Endodermal cell (in vitro differentiated cells): ENCODE data around the gene ATAD1. TPM values are rescaled to one million over a fixed set of nuclear protein-coding genes. Genes with fewer than 3 reads are reported as not detected.
"Not testable (repeated sequence)": the region's sequence is repeated elsewhere in the genome, so short reads cannot be mapped to it uniquely, and the experiment has no call there.

Source experiments
- DNase-seq: peaks from one replicate; pipeline ENCODE4 v3.0.0-alpha.2; 2017
- H3K27ac ChIP-seq: 2 replicates; pipeline ENCODE4 v1.5.1; 2013; ENCODE audit warnings: mild to moderate bottlenecking, low read depth, low read length, moderate library complexity
- H3K27me3 ChIP-seq: 2 replicates; pipeline ENCODE4 v1.6.1; 2013; ENCODE audit warnings: mild to moderate bottlenecking, low read length, moderate library complexity; ENCODE audit not compliant: insufficient read depth, control insufficient read depth, poor library complexity, severe bottlenecking
- H3K36me3 ChIP-seq: 2 replicates; pipeline ENCODE4 v1.7.0; 2013; ENCODE audit warnings: mild to moderate bottlenecking, low read length, moderate library complexity; ENCODE audit not compliant: control insufficient read depth, insufficient read depth
- H3K4me1 ChIP-seq: one replicate; pipeline ENCODE4 v1.7.0; 2013; ENCODE audit warnings: low read length; ENCODE audit not compliant: control insufficient read depth, insufficient read depth
- H3K4me3 ChIP-seq: 2 replicates; pipeline ENCODE4 v1.5.1; 2013; ENCODE audit warnings: mild to moderate bottlenecking, low read length, moderate library complexity
- H3K9ac ChIP-seq: 2 replicates; pipeline ENCODE4 v1.6.1; 2013; ENCODE audit warnings: mild to moderate bottlenecking, low read length, moderate library complexity; ENCODE audit not compliant: poor library complexity, severe bottlenecking; ENCODE audit errors: extremely low read depth
- H3K9me3 ChIP-seq: 2 replicates; pipeline ENCODE4 v1.6.1; 2013; ENCODE audit warnings: mild to moderate bottlenecking, low read length, moderate library complexity; ENCODE audit not compliant: control insufficient read depth
- H3K27ac Mint-ChIP-seq: 2 replicates; pipeline ENCODE4 v1.8.0; 2020; ENCODE audit warnings: mixed read lengths
- H3K27me3 Mint-ChIP-seq: 2 replicates; pipeline ENCODE4 v1.8.0; 2021; ENCODE audit warnings: mild to moderate bottlenecking, mixed read lengths; ENCODE audit not compliant: insufficient read depth
- H3K36me3 Mint-ChIP-seq: 2 replicates; pipeline ENCODE4 v1.8.0; 2020; ENCODE audit warnings: low read depth, mixed read lengths
- H3K4me1 Mint-ChIP-seq: 2 replicates; pipeline ENCODE4 v1.8.0; 2020; ENCODE audit warnings: mixed read lengths
- H3K4me3 Mint-ChIP-seq: 2 replicates; pipeline ENCODE4 v1.8.0; 2020; ENCODE audit warnings: mild to moderate bottlenecking, moderate library complexity, mixed read lengths
- H3K9me3 Mint-ChIP-seq: 2 replicates; pipeline ENCODE4 v1.8.0; 2020; ENCODE audit warnings: mild to moderate bottlenecking, mixed read lengths
- WGBS, 2 experiments: methylation state at CpG; one replicate each; pipeline versions ENCODE4 v1.1.5 to v1.1.7; 2013; ENCODE audit warnings: missing lambda C conversion rate in 2 of 2, mixed read lengths in 1 of 2; ENCODE audit not compliant: insufficient coverage in 1 of 2, insufficient read length in 1 of 2; 5-methylcytosine and 5-hydroxymethylcytosine counted together
- total RNA-seq, 2 donors: library from RNA; stranded (reverse); fragmentation: NEBNext Ultra II Directional in 1 of 2; extraction: Animal tissue kit (Norgen Biotek cat#: 25700) in 1 of 2; gene quantifications; 2 replicates in 1 of 2; 3 replicates in 1 of 2; pipeline ENCODE4 v1.2.1, GENCODE V29; 2021
- TF ChIP-seq, protein P1 (sequence below): fragments of 200-600 bp; sonication (generic); conservative IDR thresholded peaks from 2 replicates; pipeline ENCODE4 v1.5.0; 2021; ENCODE audit warnings: antibody characterized with exemption, mild to moderate bottlenecking

The ATAD1 gene
- total RNA-seq, 2 donors from 2014 or later: 55.4 to 68.0 TPM

DNA sequence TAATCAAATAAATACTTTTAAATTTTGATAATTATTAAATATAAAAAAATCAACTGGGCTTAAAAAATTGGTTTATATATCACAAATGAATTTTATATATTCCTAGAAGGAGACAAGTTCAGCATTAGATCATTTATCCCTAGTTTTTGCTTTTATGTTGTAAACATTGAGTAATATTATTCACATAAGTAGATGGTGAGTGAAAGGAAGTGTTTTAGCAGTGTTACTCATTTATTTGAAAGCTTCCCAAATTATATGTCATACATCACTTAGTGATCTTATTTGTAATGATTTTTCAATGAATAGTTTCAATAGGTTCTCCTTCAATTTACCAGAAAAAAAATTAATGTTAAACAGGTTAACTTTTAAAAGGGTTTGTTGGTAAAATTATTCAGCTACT lies 29.5 kb upstream of the ATAD1 start:
- Mint-ChIP-seq H3K4me1 (no peaks in the 10 kb centered on the region), H3K9me3 (no peaks in the 10 kb centered on the region), H3K36me3 (no peaks in the 10 kb centered on the region), H3K4me3 (no peak overlapping the region), H3K27me3 (no peaks in the 10 kb centered on the region), H3K27ac (no peak overlapping the region)
- Histone ChIP-seq H3K4me1 (no peaks in the 10 kb centered on the region), H3K27ac (no peak overlapping the region), H3K27me3 (no peaks in the 10 kb centered on the region), H3K4me3 (no peak overlapping the region), H3K9me3 (no peaks in the 10 kb centered on the region), H3K36me3 (no peaks in the 10 kb centered on the region), H3K9ac (no peak overlapping the region)
- no peak for DNase-seq
- TF ChIP-seq, protein P1, sequence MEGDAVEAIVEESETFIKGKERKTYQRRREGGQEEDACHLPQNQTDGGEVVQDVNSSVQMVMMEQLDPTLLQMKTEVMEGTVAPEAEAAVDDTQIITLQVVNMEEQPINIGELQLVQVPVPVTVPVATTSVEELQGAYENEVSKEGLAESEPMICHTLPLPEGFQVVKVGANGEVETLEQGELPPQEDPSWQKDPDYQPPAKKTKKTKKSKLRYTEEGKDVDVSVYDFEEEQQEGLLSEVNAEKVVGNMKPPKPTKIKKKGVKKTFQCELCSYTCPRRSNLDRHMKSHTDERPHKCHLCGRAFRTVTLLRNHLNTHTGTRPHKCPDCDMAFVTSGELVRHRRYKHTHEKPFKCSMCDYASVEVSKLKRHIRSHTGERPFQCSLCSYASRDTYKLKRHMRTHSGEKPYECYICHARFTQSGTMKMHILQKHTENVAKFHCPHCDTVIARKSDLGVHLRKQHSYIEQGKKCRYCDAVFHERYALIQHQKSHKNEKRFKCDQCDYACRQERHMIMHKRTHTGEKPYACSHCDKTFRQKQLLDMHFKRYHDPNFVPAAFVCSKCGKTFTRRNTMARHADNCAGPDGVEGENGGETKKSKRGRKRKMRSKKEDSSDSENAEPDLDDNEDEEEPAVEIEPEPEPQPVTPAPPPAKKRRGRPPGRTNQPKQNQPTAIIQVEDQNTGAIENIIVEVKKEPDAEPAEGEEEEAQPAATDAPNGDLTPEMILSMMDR: no peak

DNA sequence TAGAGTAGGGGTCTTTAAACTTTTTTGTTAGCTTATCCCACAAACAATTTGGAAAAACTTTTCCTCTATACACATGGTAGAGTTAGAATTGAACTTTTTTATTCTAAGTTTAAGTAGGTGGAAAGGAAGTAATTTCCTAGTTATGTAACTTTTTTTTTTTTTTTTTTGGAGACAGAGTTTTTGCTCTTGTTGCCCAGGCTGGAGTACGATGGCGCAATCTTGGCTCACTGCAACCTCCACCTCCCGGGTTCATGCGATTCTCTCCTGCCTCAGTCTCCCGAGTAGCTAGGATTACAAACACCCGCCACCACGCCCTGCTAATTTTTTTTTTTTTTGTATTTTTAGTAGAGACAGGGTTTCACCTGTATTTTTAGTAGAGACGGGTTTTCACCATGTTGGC lies 28.7 kb upstream of the ATAD1 start:
- H3K9me3 ChIP-seq, H3K4me1 Mint-ChIP-seq, H3K27ac ChIP-seq, H3K4me1 ChIP-seq, H3K27ac Mint-ChIP-seq, H3K36me3 ChIP-seq, H3K36me3 Mint-ChIP-seq, H3K4me3 ChIP-seq, H3K9me3 Mint-ChIP-seq, H3K9ac ChIP-seq, H3K4me3 Mint-ChIP-seq, DNase-seq, H3K27me3 ChIP-seq, H3K27me3 Mint-ChIP-seq: not testable (repeated sequence)
- 98% methylated on average over 8 of the region's 8 CpGs; no CpG with 5 or more reads in 1 of the 2 experiments for WGBS, 2 experiments

DNA sequence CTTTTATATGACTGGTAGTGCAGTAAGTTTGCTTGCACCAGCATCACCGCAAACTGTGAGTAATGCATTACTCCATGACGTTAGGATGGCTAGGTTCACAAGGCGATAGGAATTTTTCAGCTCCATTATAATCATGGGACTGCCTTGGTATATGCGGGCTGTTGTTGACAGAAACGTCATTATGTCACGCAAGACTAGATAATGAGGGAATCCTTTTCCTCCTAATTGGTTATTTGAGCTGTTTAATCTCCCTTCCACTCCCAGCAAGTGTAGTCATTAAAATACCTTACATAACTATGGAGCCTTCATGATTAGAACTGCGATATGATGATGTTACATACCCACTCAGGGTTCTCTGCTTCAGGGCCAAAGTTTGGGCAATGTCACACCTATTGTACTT lies 28.0 kb upstream of the ATAD1 start:
- no peaks in the 10 kb centered on the region for H3K4me1 ChIP-seq
- H3K9ac ChIP-seq: no peak overlapping the region
- H3K9me3 ChIP-seq: no peaks in the 10 kb centered on the region
- Mint-ChIP-seq H3K4me3 (no peak overlapping the region), H3K9me3 (no peaks in the 10 kb centered on the region), H3K4me1 (no peaks in the 10 kb centered on the region), H3K27me3 (no peaks in the 10 kb centered on the region), H3K27ac (no peak overlapping the region), H3K36me3 (no peaks in the 10 kb centered on the region)
- H3K27me3 ChIP-seq: no peaks in the 10 kb centered on the region
- TF ChIP-seq, protein P1: no peak
- WGBS, 2 experiments: 88 to 95% methylated on average over 4 to 7 of the region's 7 CpGs
- H3K4me3 ChIP-seq: no peak overlapping the region
- H3K27ac ChIP-seq: no peak overlapping the region
- H3K36me3 ChIP-seq: no peaks in the 10 kb centered on the region
- no peak for DNase-seq

DNA sequence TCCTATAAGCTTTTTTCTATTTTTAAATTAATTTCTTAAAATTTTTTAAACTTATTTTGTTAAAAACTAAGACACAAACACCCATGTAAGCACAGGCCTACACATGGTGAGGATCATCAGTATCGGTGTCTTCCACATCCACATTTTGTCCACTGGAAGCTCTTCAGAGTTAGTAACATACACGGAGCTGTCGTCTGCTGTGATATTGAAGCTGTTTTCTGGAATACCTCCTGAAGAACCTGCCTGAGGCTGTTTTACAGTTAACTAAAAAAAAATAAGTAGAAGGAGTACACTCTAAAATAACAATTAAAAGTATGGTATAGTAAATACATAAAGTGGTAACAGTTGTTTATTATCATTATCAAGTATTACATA lies 27.6 kb upstream of the ATAD1 start:
- H3K27ac ChIP-seq: no peak overlapping the region
- no peak overlapping the region for H3K27ac Mint-ChIP-seq
- H3K27me3 ChIP-seq: no peaks in the 10 kb centered on the region
- H3K9me3 ChIP-seq: no peaks in the 10 kb centered on the region
- no peak overlapping the region for H3K4me3 Mint-ChIP-seq
- DNase-seq: no peak
- H3K4me3 ChIP-seq: no peak overlapping the region
- 93 to 100% methylated on average over 1 to 3 of the region's 3 CpGs for WGBS, 2 experiments
- no peaks in the 10 kb centered on the region for H3K4me1 Mint-ChIP-seq
- no peaks in the 10 kb centered on the region for H3K27me3 Mint-ChIP-seq
- no peak overlapping the region for H3K9ac ChIP-seq
- H3K9me3 Mint-ChIP-seq: no peaks in the 10 kb centered on the region
- H3K36me3 ChIP-seq: no peaks in the 10 kb centered on the region
- no peaks in the 10 kb centered on the region for H3K4me1 ChIP-seq
- H3K36me3 Mint-ChIP-seq: no peaks in the 10 kb centered on the region
- TF ChIP-seq, protein P1: no peak
